ENCODE data around the gene SOX8. TPM values are rescaled to one million over a fixed set of nuclear protein-coding genes. Genes with fewer than 3 reads are reported as not detected.
"Not testable (repeated sequence)": the region's sequence is repeated elsewhere in the genome, so short reads cannot be mapped to it uniquely, and the experiment has no call there.

SOX8 gene
- polyA plus RNA-seq, 1 donor from 2014 or later, result 3.9 TPM

DNA sequence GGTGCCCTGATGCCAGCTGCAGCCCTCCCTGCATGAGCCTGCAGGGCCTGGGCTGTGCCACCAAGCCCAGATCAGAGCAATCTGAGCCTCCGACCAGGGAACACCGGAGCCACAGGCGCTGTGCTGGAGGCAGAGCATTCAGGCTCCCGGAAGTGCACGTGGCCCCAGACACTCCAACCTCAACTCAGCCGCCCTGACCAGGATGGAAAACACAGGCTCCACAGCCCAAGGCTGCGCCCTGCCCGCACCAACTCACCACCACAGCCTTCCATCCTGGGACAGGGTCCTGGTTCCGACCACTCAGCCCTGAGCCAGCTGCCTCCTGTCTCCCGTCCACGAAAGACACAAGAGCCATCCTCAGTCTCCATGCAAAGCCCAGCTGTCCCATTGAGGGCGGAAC is 29.2 kb upstream of the SOX8 start:
- Histone ChIP-seq H3K27me3 (ENCODE audit: insufficient read depth, low read depth, low read length) (no peaks in the 10 kb centered on the region), H4K20me1 (ENCODE audit: insufficient read depth) (no peaks in the 10 kb centered on the region), H3K79me2 (replicated peaks; ENCODE audit: insufficient read depth, low read length) (no peaks in the 10 kb centered on the region), H3K36me3 (ENCODE audit: insufficient read depth, low read length) (no peaks in the 10 kb centered on the region), H3K9me2 (ENCODE audit: insufficient read depth, low read length) (no peaks in the 10 kb centered on the region), H3K27ac (ENCODE audit: low read length) (no peak overlapping the region), H3F3A (ENCODE audit: insufficient read depth, low read length, poor library complexity, severe bottlenecking) (no peaks in the 10 kb centered on the region), H3K4me2 (ENCODE audit: low read length) (no peak overlapping the region), H2AFZ (ENCODE audit: low read depth, low read length) (no peak overlapping the region), H3K9me3 (ENCODE audit: low read length) (no peaks in the 10 kb centered on the region), H3K4me3 (ENCODE audit: low read length) (no peak overlapping the region), H3K9ac (ENCODE audit: low read length) (no peak overlapping the region)
- TF ChIP-seq EP300 (conservative IDR thresholded peaks at IDR 0.05; ENCODE audit: poor library complexity, severe bottlenecking), result no peak
- no peak for TF ChIP-seq TAF1 (IDR thresholded peaks at IDR 0.05; ENCODE audit: low read depth)
- TF ChIP-seq MXI1 (conservative IDR thresholded peaks at IDR 0.05; ENCODE audit: poor library complexity, severe bottlenecking), result no peak
- TF ChIP-seq POLR2AphosphoS5 (IDR thresholded peaks at IDR 0.05), result no peak
- TF ChIP-seq, protein P1, sequence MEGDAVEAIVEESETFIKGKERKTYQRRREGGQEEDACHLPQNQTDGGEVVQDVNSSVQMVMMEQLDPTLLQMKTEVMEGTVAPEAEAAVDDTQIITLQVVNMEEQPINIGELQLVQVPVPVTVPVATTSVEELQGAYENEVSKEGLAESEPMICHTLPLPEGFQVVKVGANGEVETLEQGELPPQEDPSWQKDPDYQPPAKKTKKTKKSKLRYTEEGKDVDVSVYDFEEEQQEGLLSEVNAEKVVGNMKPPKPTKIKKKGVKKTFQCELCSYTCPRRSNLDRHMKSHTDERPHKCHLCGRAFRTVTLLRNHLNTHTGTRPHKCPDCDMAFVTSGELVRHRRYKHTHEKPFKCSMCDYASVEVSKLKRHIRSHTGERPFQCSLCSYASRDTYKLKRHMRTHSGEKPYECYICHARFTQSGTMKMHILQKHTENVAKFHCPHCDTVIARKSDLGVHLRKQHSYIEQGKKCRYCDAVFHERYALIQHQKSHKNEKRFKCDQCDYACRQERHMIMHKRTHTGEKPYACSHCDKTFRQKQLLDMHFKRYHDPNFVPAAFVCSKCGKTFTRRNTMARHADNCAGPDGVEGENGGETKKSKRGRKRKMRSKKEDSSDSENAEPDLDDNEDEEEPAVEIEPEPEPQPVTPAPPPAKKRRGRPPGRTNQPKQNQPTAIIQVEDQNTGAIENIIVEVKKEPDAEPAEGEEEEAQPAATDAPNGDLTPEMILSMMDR (IDR thresholded peaks at IDR 0.05; ENCODE audit: poor library complexity, severe bottlenecking), result no peak
- TF ChIP-seq SMC3 (conservative IDR thresholded peaks at IDR 0.05; ENCODE audit: poor library complexity), result no peak
- TF ChIP-seq EZH2 (IDR thresholded peaks at IDR 0.05; ENCODE audit: borderline replicate concordance, insufficient read depth, low read length, poor library complexity, severe bottlenecking), result no peak
- TF ChIP-seq, protein P2, sequence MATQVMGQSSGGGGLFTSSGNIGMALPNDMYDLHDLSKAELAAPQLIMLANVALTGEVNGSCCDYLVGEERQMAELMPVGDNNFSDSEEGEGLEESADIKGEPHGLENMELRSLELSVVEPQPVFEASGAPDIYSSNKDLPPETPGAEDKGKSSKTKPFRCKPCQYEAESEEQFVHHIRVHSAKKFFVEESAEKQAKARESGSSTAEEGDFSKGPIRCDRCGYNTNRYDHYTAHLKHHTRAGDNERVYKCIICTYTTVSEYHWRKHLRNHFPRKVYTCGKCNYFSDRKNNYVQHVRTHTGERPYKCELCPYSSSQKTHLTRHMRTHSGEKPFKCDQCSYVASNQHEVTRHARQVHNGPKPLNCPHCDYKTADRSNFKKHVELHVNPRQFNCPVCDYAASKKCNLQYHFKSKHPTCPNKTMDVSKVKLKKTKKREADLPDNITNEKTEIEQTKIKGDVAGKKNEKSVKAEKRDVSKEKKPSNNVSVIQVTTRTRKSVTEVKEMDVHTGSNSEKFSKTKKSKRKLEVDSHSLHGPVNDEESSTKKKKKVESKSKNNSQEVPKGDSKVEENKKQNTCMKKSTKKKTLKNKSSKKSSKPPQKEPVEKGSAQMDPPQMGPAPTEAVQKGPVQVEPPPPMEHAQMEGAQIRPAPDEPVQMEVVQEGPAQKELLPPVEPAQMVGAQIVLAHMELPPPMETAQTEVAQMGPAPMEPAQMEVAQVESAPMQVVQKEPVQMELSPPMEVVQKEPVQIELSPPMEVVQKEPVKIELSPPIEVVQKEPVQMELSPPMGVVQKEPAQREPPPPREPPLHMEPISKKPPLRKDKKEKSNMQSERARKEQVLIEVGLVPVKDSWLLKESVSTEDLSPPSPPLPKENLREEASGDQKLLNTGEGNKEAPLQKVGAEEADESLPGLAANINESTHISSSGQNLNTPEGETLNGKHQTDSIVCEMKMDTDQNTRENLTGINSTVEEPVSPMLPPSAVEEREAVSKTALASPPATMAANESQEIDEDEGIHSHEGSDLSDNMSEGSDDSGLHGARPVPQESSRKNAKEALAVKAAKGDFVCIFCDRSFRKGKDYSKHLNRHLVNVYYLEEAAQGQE (IDR thresholded peaks at IDR 0.05; ENCODE audit: borderline replicate concordance), result no peak
- TF ChIP-seq RAD21 (conservative IDR thresholded peaks at IDR 0.05), result no peak

DNA sequence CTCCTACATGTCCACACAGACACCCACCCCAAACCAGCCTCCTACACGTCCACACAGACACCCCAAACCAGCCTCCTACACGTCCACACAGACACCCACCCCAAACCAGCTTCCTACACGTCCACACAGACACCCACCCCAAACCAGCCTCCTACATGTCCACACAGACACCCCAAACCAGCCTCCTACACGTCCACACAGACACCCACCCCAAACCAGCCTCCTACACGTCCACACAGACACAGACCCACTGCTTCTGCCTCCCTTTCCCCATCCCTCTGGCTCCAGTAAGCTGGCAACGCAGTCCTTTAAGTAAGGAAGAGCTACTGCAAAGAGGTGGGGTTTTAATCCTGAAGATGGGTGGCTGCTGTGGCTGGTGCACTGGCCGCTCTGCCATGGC is 27.8 kb upstream of the SOX8 start:
- not testable (repeated sequence) for H3K9me2 ChIP-seq (ENCODE audit: insufficient read depth, low read length); H4K20me1 ChIP-seq (ENCODE audit: insufficient read depth); H3K4me2 ChIP-seq (ENCODE audit: low read length); H3K4me3 ChIP-seq (ENCODE audit: low read length); H3F3A ChIP-seq (ENCODE audit: insufficient read depth, low read length, poor library complexity, severe bottlenecking); H3K9me3 ChIP-seq (ENCODE audit: low read length); H3K9ac ChIP-seq (ENCODE audit: low read length); H3K27me3 ChIP-seq (ENCODE audit: insufficient read depth, low read depth, low read length); H3K79me2 ChIP-seq (replicated peaks; ENCODE audit: insufficient read depth, low read length); H2AFZ ChIP-seq (ENCODE audit: low read depth, low read length); H3K36me3 ChIP-seq (ENCODE audit: insufficient read depth, low read length); H3K27ac ChIP-seq (ENCODE audit: low read length)

DNA sequence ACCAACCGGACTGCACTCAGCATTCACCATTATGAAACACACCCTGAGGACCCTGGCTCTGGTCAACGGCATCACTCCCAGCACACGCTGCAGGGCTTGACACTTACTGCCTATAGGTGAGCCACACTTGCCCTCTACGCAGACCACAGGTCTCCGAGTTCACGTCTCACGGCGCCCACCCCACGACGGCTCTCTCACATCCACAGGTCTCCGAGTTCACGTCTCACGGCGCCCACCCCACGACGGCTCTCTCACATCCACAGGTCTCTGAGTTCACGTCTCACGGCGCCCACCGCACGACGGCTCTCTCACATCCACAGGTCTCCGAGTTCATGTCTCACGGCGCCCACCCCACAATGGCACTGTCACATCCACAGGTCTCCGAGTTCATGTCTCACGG is 25.8 kb upstream of the SOX8 start:
- not testable (repeated sequence) for H3K36me3 ChIP-seq (ENCODE audit: insufficient read depth, low read length); H3K4me2 ChIP-seq (ENCODE audit: low read length); H3K27me3 ChIP-seq (ENCODE audit: insufficient read depth, low read depth, low read length); H3K9ac ChIP-seq (ENCODE audit: low read length); H3K4me3 ChIP-seq (ENCODE audit: low read length); H3K79me2 ChIP-seq (replicated peaks; ENCODE audit: insufficient read depth, low read length); H3K9me2 ChIP-seq (ENCODE audit: insufficient read depth, low read length); H3K27ac ChIP-seq (ENCODE audit: low read length); H3K9me3 ChIP-seq (ENCODE audit: low read length); H4K20me1 ChIP-seq (ENCODE audit: insufficient read depth); H2AFZ ChIP-seq (ENCODE audit: low read depth, low read length); H3F3A ChIP-seq (ENCODE audit: insufficient read depth, low read length, poor library complexity, severe bottlenecking)

Measured in neural cell (in vitro differentiated cells).